Dermis blood vessel endothelial cell (primary cell): ENCODE results near the gene KCTD17. TPM values are rescaled to one million over a fixed set of nuclear protein-coding genes. Genes with fewer than 3 reads are reported as not detected.

Experiments
- DNase-seq: peaks from one replicate; pipeline ENCODE4 v3.0.0; 2010
- total RNA-seq: library from RNA; depleted of rRNA; stranded (reverse); fragments of >200 nt; gene quantifications from 2 replicates; pipeline ENCODE4 v1.2.3, GENCODE V29; 2014

KCTD17 gene
- total RNA-seq, 1 donor from 2014 or later, result 58.2 TPM

- no peak for DNase-seq
These were observed 54.4 kb downstream of the KCTD17 start for GRCh38 chr22:37105990-37106389.

GRCh38 chr22:37107816-37108621, 56.5 kb downstream of the KCTD17 start:
- DNase-seq, result no peak

DNA sequence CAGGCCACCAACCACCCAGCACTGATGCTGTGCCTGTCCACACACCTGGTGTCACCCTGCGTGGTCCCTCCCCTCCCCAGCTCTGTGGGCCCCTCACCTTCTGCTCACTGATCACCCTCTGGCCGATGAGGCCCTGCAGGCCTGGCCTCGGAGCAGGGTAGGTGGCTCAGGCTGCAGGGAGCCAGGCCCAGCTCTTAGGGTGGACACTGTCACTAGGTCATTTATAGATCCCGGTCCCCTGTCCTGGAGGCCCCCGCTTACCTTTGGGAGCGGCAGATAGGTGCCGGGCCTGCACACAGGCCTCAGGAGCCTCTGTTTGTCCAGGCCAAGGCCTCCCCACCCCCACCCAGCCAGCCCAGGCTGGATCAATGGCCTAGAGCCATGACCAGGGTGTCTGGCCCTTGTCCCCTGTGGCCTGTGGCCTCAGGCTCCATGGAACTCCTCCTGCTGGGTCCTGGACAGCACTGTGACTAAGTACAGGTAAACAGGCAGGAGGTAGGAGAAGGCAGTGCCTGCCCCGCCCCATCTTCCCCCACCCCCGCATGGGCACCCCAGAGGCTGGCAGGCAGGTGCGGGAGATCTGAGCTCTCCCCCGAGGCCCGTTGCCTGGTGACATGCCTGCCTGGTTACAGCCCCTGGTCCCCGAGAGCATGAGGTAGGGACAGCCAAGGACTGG, 57.8 kb downstream of the KCTD17 start, which contains the start of gene TMPRSS6:
TMPRSS6 (minus strand) TSS at position 472 of the 676 bp plus-strand sequence. CDS start 6,296 bp downstream, outside the sequence.
- DNase-seq, result no peak

DNA sequence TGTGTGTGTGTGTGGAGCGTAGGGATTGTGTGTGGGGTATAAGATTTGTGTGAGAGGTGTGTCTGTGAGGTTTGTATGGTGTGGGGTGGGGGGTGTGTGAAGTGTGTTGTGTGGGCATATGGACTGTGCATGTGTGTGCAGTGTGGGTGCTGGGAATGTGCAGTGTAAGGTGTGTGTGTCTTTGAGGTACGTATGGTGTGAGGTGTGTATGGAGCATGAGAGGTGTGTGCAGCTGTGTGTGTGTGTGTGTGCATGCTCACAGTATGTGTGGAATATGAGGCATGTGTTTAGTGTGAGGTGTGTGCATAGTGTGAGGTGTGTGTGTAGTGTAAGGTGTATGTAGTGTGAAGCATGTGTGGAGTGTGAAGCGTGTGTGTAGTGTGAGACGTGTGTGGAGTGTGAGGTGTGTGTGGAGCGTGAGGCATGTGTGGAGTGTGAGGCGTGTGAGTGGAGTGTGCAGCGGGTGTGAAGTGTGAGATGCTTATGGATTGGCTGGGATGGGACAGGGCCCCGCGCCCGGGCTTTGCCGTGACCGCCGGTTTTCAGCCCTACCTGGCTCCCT, 59.7 kb downstream of the KCTD17 start:
- DNase-seq, result no peak

GRCh38 chr22:37112084-37112728, 60.7 kb downstream of the KCTD17 start:
- no peak for DNase-seq

Other genes with a start within 250 kb of the KCTD17 start
- not detected in 2 replicates for gene PVALB, start 234.7 kb upstream of the KCTD17 start, total RNA-seq
- 0.17 TPM in 1 of 2 replicates, not detected in the other for gene NCF4, start 190.7 kb upstream of the KCTD17 start, total RNA-seq
- 7.1 and 9.2 TPM in 2 replicates for gene CSF2RB, start 138.1 kb upstream of the KCTD17 start, total RNA-seq
- gene TST, start 32.3 kb upstream of the KCTD17 start, total RNA-seq, result 50.4 and 96.0 TPM in 2 replicates
- gene MPST, start 32.0 kb upstream of the KCTD17 start, total RNA-seq, result 168 and 175 TPM in 2 replicates
- gene TMPRSS6, start 58.0 kb downstream of the KCTD17 start, total RNA-seq, result not detected in 2 replicates
- 0.05 TPM in 1 of 2 replicates, not detected in the other for gene IL2RB, start 98.2 kb downstream of the KCTD17 start, total RNA-seq
- 3.1 and 12.5 TPM in 2 replicates for gene C1QTNF6, start 136.5 kb downstream of the KCTD17 start, total RNA-seq
- not detected in 2 replicates for gene SSTR3, start 160.7 kb downstream of the KCTD17 start, total RNA-seq
- 11.2 and 32.4 TPM in 2 replicates for gene RAC2, start 192.5 kb downstream of the KCTD17 start, total RNA-seq
- under 0.01 TPM in 1 of 2 replicates, not detected in the other for gene CYTH4, start 230.8 kb downstream of the KCTD17 start, total RNA-seq